ENCODE results near the gene CNTLN. TPM values are rescaled to one million over a fixed set of nuclear protein-coding genes. Genes with fewer than 3 reads are reported as not detected.
"Not testable (repeated sequence)": the region's sequence is repeated elsewhere in the genome, so short reads cannot be mapped to it uniquely, and the experiment has no call there.

CNTLN gene
- total RNA-seq, 4 donors from 2014 or later, result 1.6 to 7.0 (median 2.4) TPM

DNA sequence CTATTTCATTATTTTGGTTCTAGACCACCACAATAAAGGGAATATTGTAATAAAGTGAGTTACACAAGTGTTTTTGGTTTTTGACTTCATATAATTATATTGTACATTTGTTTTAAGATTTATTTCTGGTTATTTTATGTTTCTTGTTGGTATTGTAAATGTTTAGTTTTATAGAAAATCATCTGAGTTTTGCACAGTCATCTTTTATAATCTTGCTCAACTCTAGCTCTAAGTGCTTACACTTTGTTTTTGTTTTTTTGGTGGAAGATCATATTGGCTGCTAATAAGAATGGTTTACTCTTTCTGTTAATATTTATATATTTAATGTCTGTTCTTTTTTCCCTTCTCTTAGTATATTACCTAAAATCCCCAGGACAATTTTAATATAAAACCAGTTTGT, 135.0 kb downstream of the CNTLN start:
- no peak for DNase-seq
- peaks cover 0 to 3% (median 0%) of the 10 kb centered on the region in 4 donors for H3K4me1 ChIP-seq
- in situ Hi-C loops (cut with MboI; ENCODE audit: low pct_ligation_motif_present in 1 of 4, low pct_unique_long_range_greater_than_20kb in 1 of 4, low sequenced_read_pairs in 3 of 4) (no loop called here), intact Hi-C loops (cut with DNase I; ENCODE audit: low total_unique reads) (no loop called here)
- H3K9me3 ChIP-seq, result no peaks in the 10 kb centered on the region
- no peaks in the 10 kb centered on the region for H3K36me3 ChIP-seq
- no peaks in the 10 kb centered on the region for H3K27me3 ChIP-seq
- no peak overlapping the region for H3K27ac ChIP-seq
- TF ChIP-seq, protein P1, sequence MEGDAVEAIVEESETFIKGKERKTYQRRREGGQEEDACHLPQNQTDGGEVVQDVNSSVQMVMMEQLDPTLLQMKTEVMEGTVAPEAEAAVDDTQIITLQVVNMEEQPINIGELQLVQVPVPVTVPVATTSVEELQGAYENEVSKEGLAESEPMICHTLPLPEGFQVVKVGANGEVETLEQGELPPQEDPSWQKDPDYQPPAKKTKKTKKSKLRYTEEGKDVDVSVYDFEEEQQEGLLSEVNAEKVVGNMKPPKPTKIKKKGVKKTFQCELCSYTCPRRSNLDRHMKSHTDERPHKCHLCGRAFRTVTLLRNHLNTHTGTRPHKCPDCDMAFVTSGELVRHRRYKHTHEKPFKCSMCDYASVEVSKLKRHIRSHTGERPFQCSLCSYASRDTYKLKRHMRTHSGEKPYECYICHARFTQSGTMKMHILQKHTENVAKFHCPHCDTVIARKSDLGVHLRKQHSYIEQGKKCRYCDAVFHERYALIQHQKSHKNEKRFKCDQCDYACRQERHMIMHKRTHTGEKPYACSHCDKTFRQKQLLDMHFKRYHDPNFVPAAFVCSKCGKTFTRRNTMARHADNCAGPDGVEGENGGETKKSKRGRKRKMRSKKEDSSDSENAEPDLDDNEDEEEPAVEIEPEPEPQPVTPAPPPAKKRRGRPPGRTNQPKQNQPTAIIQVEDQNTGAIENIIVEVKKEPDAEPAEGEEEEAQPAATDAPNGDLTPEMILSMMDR (IDR thresholded peaks at IDR 0.05), result no peak
- TF ChIP-seq POLR2AphosphoS5 (IDR thresholded peaks at IDR 0.05) (no peak), EP300 (IDR thresholded peaks at IDR 0.05; ENCODE audit: low read depth) (no peak), POLR2A (IDR thresholded peaks at IDR 0.05) (no peak)
- H3K4me3 ChIP-seq, result no peak overlapping the region

- no peak for DNase-seq
- no peaks in the 10 kb centered on the region for H3K36me3 ChIP-seq
- TF ChIP-seq POLR2A (IDR thresholded peaks at IDR 0.05), result no peak
- no peak for TF ChIP-seq EP300 (IDR thresholded peaks at IDR 0.05; ENCODE audit: low read depth)
- TF ChIP-seq, protein P1 (IDR thresholded peaks at IDR 0.05), result no peak
- TF ChIP-seq POLR2AphosphoS5 (IDR thresholded peaks at IDR 0.05), result no peak
- intact Hi-C loops (cut with DNase I; ENCODE audit: low total_unique reads), result no loop called here
- no peaks in the 10 kb centered on the region for H3K9me3 ChIP-seq
- H3K27ac ChIP-seq, result no peak overlapping the region
- H3K27me3 ChIP-seq, result no peaks in the 10 kb centered on the region
- H3K4me1 ChIP-seq, result peaks cover 0 to 3% (median 0%) of the 10 kb centered on the region in 4 donors
- H3K4me3 ChIP-seq, result no peak overlapping the region
- in situ Hi-C loops (cut with MboI; ENCODE audit: low pct_ligation_motif_present in 1 of 4, low pct_unique_long_range_greater_than_20kb in 1 of 4, low sequenced_read_pairs in 3 of 4), result no loop called here
Observed at GRCh38 chr9:17272536-17272935, 137.7 kb downstream of the CNTLN start.

DNA sequence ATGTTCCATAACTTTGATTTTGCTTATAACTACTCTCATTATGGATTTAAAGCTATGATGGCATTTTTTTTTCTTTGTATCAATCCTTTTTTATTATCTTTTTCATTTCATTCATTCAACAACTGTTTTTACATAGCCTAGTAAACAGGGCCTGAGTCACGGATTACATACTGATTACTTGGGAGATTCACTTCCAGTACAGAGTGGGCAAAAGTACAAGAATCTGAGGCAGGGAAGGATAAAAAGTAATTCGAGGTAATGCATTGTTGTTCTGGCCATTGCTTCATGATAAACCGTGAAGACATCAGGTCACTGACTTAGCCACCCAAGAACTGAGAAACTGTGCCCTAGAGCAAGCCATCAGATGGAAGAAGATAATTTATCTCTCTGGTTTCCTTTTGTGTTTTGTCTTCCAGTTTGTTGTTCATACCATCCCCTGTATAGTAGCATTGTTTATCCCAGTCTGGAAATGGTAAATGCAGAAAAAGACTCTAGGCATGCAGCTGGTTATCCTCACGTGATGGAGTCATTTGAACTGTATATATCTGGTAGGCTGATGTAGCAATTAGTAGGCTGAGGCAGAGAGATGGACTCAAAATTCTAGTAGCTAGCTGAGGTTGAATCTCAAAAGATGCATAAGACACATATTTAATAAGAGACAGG, 145.6 kb downstream of the CNTLN start:
- no peaks in the 10 kb centered on the region for H3K4me1 ChIP-seq
- no peak overlapping the region for H3K27ac ChIP-seq
- intact Hi-C loops (cut with DNase I; ENCODE audit: low total_unique reads) (no loop called here), in situ Hi-C loops (cut with MboI; ENCODE audit: low pct_ligation_motif_present in 1 of 4, low pct_unique_long_range_greater_than_20kb in 1 of 4, low sequenced_read_pairs in 3 of 4) (no loop called here)
- WGBS, 2 donors (ENCODE audit: low coverage in 1 of 2), result 75 to 78% methylated on average over 2 to 4 of the region's 4 CpGs
- no peak for TF ChIP-seq POLR2AphosphoS5 (IDR thresholded peaks at IDR 0.05)
- TF ChIP-seq, protein P1 (IDR thresholded peaks at IDR 0.05), result no peak
- H3K36me3 ChIP-seq, result no peaks in the 10 kb centered on the region
- no peaks in the 10 kb centered on the region for H3K27me3 ChIP-seq
- no peaks in the 10 kb centered on the region for H3K9me3 ChIP-seq
- no peak overlapping the region for H3K4me3 ChIP-seq
- no peak for DNase-seq

DNA sequence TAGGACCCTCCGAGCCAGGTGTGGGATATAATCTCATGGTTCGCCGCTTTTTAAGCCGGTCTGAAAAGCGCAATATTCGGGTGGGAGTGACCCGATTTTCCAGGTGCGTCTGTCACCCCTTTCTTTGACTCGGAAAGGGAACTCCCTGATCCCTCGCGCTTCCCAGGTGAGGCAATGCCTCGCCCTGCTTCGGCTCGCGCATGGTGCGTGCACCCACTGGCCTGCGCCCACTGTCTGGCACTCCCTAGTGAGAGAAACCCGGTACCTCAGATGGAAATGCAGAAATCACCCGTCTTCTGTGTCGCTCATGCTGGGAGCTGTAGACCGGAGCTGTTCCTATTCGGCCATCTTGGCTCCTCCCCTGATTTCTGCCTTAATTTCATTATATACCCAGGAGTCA, 155.8 kb downstream of the CNTLN start:
- H3K36me3 ChIP-seq; H3K4me1 ChIP-seq; H3K27ac ChIP-seq; DNase-seq; H3K9me3 ChIP-seq; in situ Hi-C loops (cut with MboI; ENCODE audit: low pct_ligation_motif_present in 1 of 4, low pct_unique_long_range_greater_than_20kb in 1 of 4, low sequenced_read_pairs in 3 of 4); H3K4me3 ChIP-seq; intact Hi-C loops (cut with DNase I; ENCODE audit: low total_unique reads); H3K27me3 ChIP-seq: not testable (repeated sequence)
- WGBS, 2 donors (ENCODE audit: low coverage in 1 of 2), result 99% methylated on average over 18 of the region's 22 CpGs; no CpG with 5 or more reads in 1 of the 2 donors

- Histone ChIP-seq H3K27ac (no peak overlapping the region), H3K4me1 (no peaks in the 10 kb centered on the region), H3K4me3 (no peak overlapping the region), H3K27me3 (no peaks in the 10 kb centered on the region), H3K9me3 (no peaks in the 10 kb centered on the region), H3K36me3 (no peaks in the 10 kb centered on the region)
- intact Hi-C loops (cut with DNase I; ENCODE audit: low total_unique reads), result no loop called here
- in situ Hi-C loops (cut with MboI; ENCODE audit: low pct_ligation_motif_present in 1 of 4, low pct_unique_long_range_greater_than_20kb in 1 of 4, low sequenced_read_pairs in 3 of 4), result no loop called here
- TF ChIP-seq POLR2A (IDR thresholded peaks at IDR 0.05), result no peak
- TF ChIP-seq POLR2AphosphoS5 (IDR thresholded peaks at IDR 0.05), result no peak
- no peak for TF ChIP-seq EP300 (IDR thresholded peaks at IDR 0.05; ENCODE audit: low read depth)
- TF ChIP-seq, protein P1 (IDR thresholded peaks at IDR 0.05), result no peak
- whole genome bisulfite sequencing, 2 donors (ENCODE audit: low coverage in 1 of 2), result 90 to 100% methylated on average over 2 of the region's 2 CpGs
- no peak for DNase-seq
Observed at GRCh38 chr9:17291766-17292165, 156.9 kb downstream of the CNTLN start.

All from transverse colon (tissue), 4 donors.